GM19025 (cell line): ENCODE measurements around the gene HEATR5B.
"Not testable (repeated sequence)": the region's sequence is repeated elsewhere in the genome, so short reads cannot be mapped to it uniquely, and the experiment has no call there.

Experiments
- ATAC-seq: cut with Tn5 transposase; IDR thresholded peaks from one replicate; pipeline ENCODE4 v1.9.1; 2021; ENCODE audit warnings: mild to moderate bottlenecking, low read depth, moderate library complexity; ENCODE audit not compliant: unreplicated experiment

HEATR5B gene

GRCh38 chr2:37070931-37071330 is 13.2 kb downstream of the HEATR5B start:
- ATAC-seq, result no peak

GRCh38 chr2:37068686-37069085 is 15.5 kb downstream of the HEATR5B start:
- ATAC-seq, result no peak

DNA sequence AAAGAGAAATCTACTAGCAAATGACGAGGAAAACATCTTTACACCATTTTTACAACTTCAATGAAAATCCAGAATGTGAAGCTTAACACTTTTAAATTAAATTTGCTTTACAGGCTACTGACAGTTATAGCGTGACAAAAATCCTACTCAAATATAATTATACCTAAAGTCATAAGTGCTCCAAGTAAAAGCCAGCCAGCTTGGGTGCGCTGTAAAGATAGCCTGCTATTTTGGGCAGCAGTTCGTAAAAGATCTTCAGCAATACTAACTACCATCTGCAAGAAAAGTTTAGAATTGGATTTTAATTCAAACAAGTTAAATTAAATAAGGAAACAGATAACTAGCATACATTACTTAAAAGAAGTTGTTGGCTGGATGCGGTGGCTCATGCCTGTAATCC is 22.4 kb downstream of the HEATR5B start:
- ATAC-seq, result no peak

DNA sequence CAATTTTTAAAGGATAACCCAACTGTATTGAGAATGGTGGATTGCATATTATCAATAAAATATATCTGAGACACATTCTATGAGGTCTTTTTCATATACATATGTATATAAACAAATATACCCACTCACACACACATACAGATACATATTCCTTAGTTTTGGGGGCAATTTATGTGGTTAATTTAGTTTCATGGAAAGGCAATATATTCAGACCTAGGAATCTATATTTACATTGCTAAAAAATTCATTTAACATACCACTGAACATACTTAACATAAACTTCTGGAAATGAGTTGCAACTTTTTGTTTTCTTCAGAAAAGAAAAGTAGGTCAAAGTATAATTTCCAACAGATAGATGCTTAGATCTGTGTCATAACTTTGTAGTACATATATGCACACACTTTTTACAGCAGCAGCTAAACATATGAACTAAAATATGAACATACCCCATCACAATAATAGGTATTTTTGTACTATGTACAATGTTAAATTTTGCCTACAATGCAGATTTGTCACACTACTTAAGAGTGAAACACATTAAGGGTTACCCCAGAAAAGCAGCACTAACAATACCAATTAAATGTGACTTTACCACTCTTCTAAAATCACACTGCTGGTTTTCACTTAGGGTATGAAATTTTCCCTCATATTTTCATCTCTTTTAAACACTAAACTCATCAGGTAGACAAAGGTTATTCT is 23.0 kb downstream of the HEATR5B start:
- no peak for ATAC-seq

DNA sequence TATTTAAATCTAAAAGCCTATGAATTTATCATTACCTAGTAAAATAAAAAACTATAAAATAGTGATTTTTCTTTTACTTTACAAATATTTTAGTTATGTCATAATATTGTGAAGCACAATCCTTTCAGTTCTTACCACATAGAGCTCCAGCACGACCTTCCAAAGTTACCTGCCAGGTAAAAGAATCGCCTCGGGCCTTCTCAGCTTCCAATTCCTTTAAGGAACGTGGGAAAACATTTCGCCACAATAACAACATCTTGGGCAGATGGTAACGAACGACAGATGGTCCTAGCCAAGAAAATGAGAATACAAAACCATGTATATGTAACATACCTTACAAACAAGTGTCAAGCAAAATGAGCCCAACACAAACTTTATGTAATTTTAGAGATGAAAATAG is 23.7 kb downstream of the HEATR5B start:
- no peak for ATAC-seq

DNA sequence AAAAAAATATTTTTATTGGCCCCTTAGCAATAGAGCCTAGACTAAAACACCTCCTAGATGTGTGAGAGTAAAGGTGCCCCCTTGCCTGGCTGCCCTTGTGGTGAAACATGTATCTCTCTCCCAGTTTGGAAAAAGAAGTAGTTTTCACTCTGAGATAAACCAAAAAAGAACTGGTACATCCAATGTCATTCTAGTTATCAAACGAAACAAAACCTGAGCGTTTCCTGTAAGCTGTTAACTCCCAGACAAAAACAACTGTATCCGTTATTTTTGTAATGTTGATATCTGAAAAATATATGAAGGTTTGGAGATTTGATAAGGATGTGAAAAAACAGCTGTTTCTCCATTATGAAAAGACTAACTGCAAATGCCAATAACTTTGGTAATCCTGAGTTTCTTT is 24.3 kb downstream of the HEATR5B start:
- no peak for ATAC-seq

- no peak for ATAC-seq
These were observed 31.4 kb downstream of the HEATR5B start for GRCh38 chr2:37052600-37053332.

DNA sequence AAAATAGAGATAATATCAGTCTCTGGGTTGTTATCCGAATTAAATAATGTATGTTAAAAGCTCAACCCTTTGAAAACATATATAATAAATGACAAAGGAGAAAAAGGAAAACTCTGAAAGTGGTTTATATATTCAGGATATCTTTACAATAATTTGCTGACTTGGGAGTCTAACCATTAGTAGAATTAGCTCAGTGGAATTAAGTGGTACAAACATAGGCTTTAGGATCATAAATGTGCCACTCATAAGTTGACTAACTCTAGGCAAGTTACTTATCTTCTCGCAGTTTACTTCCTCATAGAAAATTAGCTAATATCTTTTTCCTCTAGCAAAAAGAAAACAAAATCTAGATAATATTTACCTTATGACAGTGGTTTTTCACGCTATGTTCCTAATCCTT is 44.6 kb downstream of the HEATR5B start:
- ATAC-seq, result no peak

DNA sequence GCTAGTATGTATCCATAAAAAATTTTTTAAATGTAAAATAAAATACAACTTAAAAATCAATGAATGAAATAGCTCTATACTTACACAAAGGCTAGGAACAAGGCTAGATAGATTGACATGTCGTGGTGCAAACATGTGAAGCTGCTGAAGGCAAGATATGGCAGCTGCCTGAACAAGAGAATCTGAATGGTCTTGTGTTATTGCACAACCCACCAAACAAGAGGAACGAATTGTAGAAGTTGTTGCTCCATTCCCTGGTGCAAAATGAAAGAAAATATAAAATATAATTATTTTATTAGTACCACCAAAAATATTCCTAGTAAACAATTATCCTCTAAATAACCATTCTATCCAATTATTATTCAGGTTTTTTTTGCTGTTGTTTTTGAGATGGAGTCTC is 46.4 kb downstream of the HEATR5B start:
- ATAC-seq, result no peak

DNA sequence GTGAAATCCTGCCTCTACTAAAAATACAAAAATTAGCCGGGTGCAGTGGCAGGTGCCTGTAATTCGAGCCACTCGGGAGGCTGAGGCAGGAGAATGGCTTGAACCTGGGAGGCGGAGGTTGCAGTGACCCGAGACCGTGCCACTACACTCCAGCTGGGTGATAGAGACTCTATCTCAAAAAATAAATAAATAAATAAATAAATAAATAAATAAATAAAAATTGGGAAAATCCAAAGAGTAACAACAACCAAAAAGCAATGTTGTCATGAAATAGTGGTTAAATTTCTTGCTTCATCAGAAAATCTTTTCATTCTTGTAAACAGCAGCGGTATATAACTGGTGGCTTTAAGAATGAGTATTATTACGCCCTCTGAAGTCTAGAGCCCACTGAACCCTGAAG is 54.4 kb downstream of the HEATR5B start:
- ATAC-seq, result no peak

GRCh38 chr2:37026050-37026449 is 58.1 kb downstream of the HEATR5B start:
- no peak for ATAC-seq

GRCh38 chr2:37020887-37021796 is 63.0 kb downstream of the HEATR5B start:
- no peak for ATAC-seq

DNA sequence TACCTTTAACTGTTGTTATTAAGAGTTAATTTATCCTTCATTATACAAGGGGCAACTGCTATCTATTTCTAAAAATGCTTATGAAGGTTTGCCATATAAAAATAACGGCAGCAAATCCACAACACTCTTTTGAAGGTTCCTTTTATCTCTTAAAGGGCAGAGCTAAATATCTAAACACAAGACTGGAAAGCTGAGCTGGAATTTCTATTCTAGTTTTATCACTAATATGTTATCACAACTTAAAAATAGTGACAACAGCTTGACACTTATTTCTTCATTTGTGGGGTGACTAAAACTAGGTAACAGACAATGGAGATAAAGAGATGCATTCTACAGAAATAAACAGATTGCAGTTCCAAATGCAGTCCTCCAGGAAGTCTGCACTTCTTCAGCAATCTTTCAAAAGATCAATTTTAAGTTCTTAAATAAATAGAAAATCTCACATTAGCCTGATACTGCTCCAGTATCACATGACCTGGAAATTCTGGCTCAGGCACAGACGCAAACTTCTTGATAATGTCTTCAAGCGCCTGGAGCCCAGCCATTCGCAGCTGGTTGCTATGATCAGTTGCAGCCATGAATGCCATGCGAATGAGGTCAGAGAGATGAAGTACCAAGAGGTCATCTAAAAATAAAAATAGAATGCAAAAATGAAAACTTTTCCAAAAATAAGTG is 63.8 kb downstream of the HEATR5B start:
- ATAC-seq, result no peak

- no peak for ATAC-seq
These were observed 70.9 kb downstream of the HEATR5B start for GRCh38 chr2:37013315-37013641.

GRCh38 chr2:37011130-37011529 is 73.0 kb downstream of the HEATR5B start:
- ATAC-seq, result no peak

DNA sequence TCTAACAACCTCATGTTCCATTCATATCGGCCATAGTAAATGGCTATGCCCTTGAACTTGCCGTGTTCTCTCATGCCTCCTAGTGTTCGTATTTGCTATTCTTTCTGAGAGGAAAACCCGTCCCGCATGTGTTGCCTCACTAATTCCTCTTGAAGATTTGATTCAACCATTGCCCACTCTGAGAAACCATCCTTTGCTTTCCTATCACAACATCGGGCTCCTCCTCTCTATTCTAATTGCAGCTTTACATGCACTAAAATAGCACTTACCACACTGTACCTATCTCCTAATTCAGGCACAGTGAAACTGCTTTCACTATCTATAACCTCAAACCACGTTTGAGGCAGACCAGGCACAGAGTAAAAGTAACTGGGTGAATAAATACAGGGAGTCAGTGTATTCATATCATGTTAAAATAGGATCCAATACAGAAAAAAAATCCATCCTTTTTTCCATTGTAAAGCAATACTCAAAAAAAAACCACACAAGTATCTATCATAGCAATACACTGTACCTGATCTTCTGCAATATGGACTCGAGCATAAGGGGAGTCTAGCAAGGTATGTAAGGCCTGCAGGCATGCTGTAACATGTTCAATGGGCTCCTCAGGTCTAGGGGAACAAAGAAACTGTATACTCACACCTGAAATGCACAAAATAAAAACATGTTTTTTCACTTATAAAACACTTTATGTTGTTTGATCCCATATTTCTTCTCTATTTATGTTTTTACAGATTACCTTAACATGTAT is 78.9 kb downstream of the HEATR5B start:
- peak; percentile 97 for ATAC-seq

- ATAC-seq, result no peak
These were observed 83.1 kb downstream of the HEATR5B start for GRCh38 chr2:37000988-37001556.

DNA sequence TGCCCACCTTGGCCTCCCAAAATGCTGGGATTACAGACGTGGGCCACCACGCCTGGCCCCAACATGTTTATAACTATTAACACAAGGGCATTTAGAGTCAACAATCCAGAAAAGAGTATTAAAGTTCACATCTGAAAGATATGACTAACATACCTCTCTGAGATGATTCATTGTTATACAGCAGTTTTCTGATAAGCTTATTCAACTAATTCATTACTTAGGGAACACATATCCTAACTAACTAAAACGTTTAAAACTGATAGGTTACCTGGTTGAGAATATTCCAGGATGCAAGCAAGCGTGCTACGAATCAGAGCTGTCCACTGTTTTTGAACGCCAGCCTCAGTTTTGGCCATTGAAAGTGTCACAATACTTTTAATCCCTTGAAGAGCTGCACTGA is 83.9 kb downstream of the HEATR5B start:
- no peak for ATAC-seq

- not testable (repeated sequence) for ATAC-seq
These were observed 84.8 kb downstream of the HEATR5B start for GRCh38 chr2:36999416-36999815.
